Measurements from ENCODE around the gene PGD.
"Not testable (repeated sequence)": the region's sequence is repeated elsewhere in the genome, so short reads cannot be mapped to it uniquely, and the experiment has no call there.

Gene PGD

GRCh38 chr1:10438677-10439163 is 39.9 kb downstream of the PGD start:
- no peak for DNase-seq

GRCh38 chr1:10440305-10440704 is 41.4 kb downstream of the PGD start:
- no peak for DNase-seq

- DNase-seq, result no peak
Observed at GRCh38 chr1:10440794-10441193, 41.9 kb downstream of the PGD start.

GRCh38 chr1:10444248-10444647 is 45.4 kb downstream of the PGD start:
- DNase-seq, result no peak

- no peak for DNase-seq
Observed at GRCh38 chr1:10444795-10445397, 46.0 kb downstream of the PGD start.

- no peak for DNase-seq
Observed at GRCh38 chr1:10446790-10447422, 48.0 kb downstream of the PGD start.

- no peak for DNase-seq
Observed at GRCh38 chr1:10449751-10450150, 50.9 kb downstream of the PGD start, which contains the start of gene CORT. CORT (plus strand) TSS chr1:10450031; CDS start chr1:10450224, 193 bp downstream.

GRCh38 chr1:10450156-10450814 is 51.4 kb downstream of the PGD start:
- DNase-seq, result no peak

- no peak for DNase-seq
Observed at GRCh38 chr1:10450836-10451235, 52.0 kb downstream of the PGD start.

- no peak for DNase-seq
Observed at GRCh38 chr1:10451287-10451686, 52.4 kb downstream of the PGD start.

- DNase-seq, result no peak
Observed at GRCh38 chr1:10456048-10456447, 57.2 kb downstream of the PGD start.

- DNase-seq, result no peak
Observed at GRCh38 chr1:10456661-10457060, 57.8 kb downstream of the PGD start.

- not testable (repeated sequence) for DNase-seq
Observed at GRCh38 chr1:10457462-10457861, 58.6 kb downstream of the PGD start.

- DNase-seq, result no peak
Observed at GRCh38 chr1:10457875-10458274, 59.0 kb downstream of the PGD start.

- DNase-seq, result no peak
Observed at GRCh38 chr1:10459184-10459583, 60.3 kb downstream of the PGD start.

GRCh38 chr1:10467078-10467477 is 68.2 kb downstream of the PGD start:
- DNase-seq, result no peak

- DNase-seq, result no peak
Observed at GRCh38 chr1:10470043-10470442, 71.2 kb downstream of the PGD start.
